Gastroesophageal sphincter (tissue), 4 donors: ENCODE measurements around the gene PCDH15. TPM values are rescaled to one million over a fixed set of nuclear protein-coding genes. Genes with fewer than 3 reads are reported as not detected.

Source experiments
- ATAC-seq: fragments of 150-250 bp; one replicate; pipeline ENCODE4 v1.9.1; 2016; ENCODE audit warnings: mild to moderate bottlenecking, moderate library complexity
- H3K27ac ChIP-seq, 4 donors: fragments of 200-600 bp; sonication (generic) in 3 of 4; 1 replicate in 3 of 4; 2 replicates in 1 of 4; pipeline ENCODE4 v1.5.1; 2016 to 2019
- H3K27me3 ChIP-seq: fragments of 200-600 bp; sonication (generic); one replicate; pipeline ENCODE4 v1.5.1; 2019
- H3K36me3 ChIP-seq, 2 donors: fragments of 200-600 bp; sonication (generic); one replicate each; pipeline ENCODE4 v1.5.1; 2019; ENCODE audit warnings: control low read depth in 1 of 2
- H3K4me1 ChIP-seq, 3 donors: fragments of 200-600 bp; sonication (generic); 1 replicate in 2 of 3; 2 replicates in 1 of 3; pipeline ENCODE4 v1.5.1; 2016 to 2019; ENCODE audit warnings: control low read depth in 2 of 3
- H3K4me3 ChIP-seq, 2 donors: fragments of 200-600 bp; sonication (generic); one replicate each; pipeline ENCODE4 v1.5.1; 2019; ENCODE audit warnings: mild to moderate bottlenecking in 1 of 2, moderate library complexity in 1 of 2
- H3K9me3 ChIP-seq, 3 donors: fragments of 200-600 bp; sonication (generic); one replicate each; pipeline ENCODE4 v1.5.1; 2017 to 2019; ENCODE audit warnings: control low read depth in 2 of 3
- CTCF ChIP-seq, 4 experiments: fragments of 200-600 bp in 2 of 4; fragments of 450-650 bp in 2 of 4; sonication (generic) in 1 of 4; IDR thresholded peaks; one replicate each; pipeline ENCODE4 v1.5.1; 2017 to 2019; ENCODE audit warnings: antibody characterized with exemption in 4 of 4, mild to moderate bottlenecking in 2 of 4, moderate library complexity in 2 of 4
- EP300 ChIP-seq: sonication (generic); formaldehyde crosslinking; IDR thresholded peaks from one replicate; pipeline ENCODE4 v1.6.1; 2017; ENCODE audit warnings: antibody characterized with exemption, mild to moderate bottlenecking
- POLR2A ChIP-seq, 2 donors: fragments of 450-650 bp; IDR thresholded peaks; one replicate each; pipeline ENCODE4 v1.6.1; 2017; ENCODE audit warnings: antibody characterized with exemption in 2 of 2, mild to moderate bottlenecking in 2 of 2, moderate library complexity in 1 of 2
- POLR2AphosphoS5 ChIP-seq: sonication (generic); formaldehyde crosslinking; IDR thresholded peaks from one replicate; pipeline ENCODE4 v1.6.1; 2017; ENCODE audit warnings: antibody characterized with exemption
- WGBS, 2 donors: methylation state at CpG; one replicate each; pipeline ENCODE4 v1.1.5; 2018; ENCODE audit warnings: low coverage in 1 of 2; 5-methylcytosine and 5-hydroxymethylcytosine counted together
- total RNA-seq, 4 donors: library from RNA; depleted of rRNA; stranded (reverse); fragments of >200 nt; gene quantifications; one replicate each; pipeline ENCODE4 v1.1.0, GENCODE V29; 2016

The PCDH15 gene
- total RNA-seq, 4 donors from 2014 or later, result 0.10 to 0.50 (median 0.27) TPM; not detected in 1

GRCh38 chr10:54065106-54065505, 735.9 kb downstream of the PCDH15 start:
- Histone ChIP-seq H3K27me3 (no peaks in the 10 kb centered on the region), H3K36me3 (no peaks in the 10 kb centered on the region), H3K4me3 (no peak overlapping the region), H3K27ac (no peak overlapping the region), H3K9me3 (no peaks in the 10 kb centered on the region), H3K4me1 (no peaks in the 10 kb centered on the region)
- no peak for ATAC-seq
- no peak for TF ChIP-seq POLR2A (IDR thresholded peaks at IDR 0.05)

- Histone ChIP-seq H3K27ac (no peak overlapping the region), H3K4me1 (no peaks in the 10 kb centered on the region), H3K27me3 (no peaks in the 10 kb centered on the region), H3K4me3 (no peak overlapping the region), H3K9me3 (no peaks in the 10 kb centered on the region), H3K36me3 (no peaks in the 10 kb centered on the region)
- WGBS, 2 donors, result 86 to 96% methylated on average over 1 to 4 of the region's 5 CpGs
- no peak for ATAC-seq
- TF ChIP-seq EP300 (no peak), POLR2AphosphoS5 (no peak), POLR2A (IDR thresholded peaks at IDR 0.05) (no peak), CTCF (IDR thresholded peaks at IDR 0.05) (no peak)
These were observed 736.8 kb downstream of the PCDH15 start for GRCh38 chr10:54064215-54064614.

- no CpG with 5 or more reads among the region's 14 CpGs for WGBS, 2 donors
- ATAC-seq, result no peak
These were observed 737.5 kb downstream of the PCDH15 start for GRCh38 chr10:54063514-54063913.

GRCh38 chr10:54060572-54060971, 740.5 kb downstream of the PCDH15 start:
- Histone ChIP-seq H3K4me1 (no peaks in the 10 kb centered on the region), H3K4me3 (no peak overlapping the region), H3K9me3 (no peaks in the 10 kb centered on the region), H3K27me3 (no peaks in the 10 kb centered on the region), H3K27ac (no peak overlapping the region), H3K36me3 (no peaks in the 10 kb centered on the region)
- WGBS, 2 donors, result 87 to 88% methylated on average over 4 to 5 of the region's 5 CpGs
- no peak for TF ChIP-seq POLR2AphosphoS5
- TF ChIP-seq EP300, result no peak
- no peak for TF ChIP-seq CTCF (IDR thresholded peaks at IDR 0.05)
- TF ChIP-seq POLR2A (IDR thresholded peaks at IDR 0.05), result no peak
- ATAC-seq, result no peak

More at GRCh38 chr10:54063514-54063913, 737.5 kb downstream of the PCDH15 start:
- Histone ChIP-seq H3K27me3 (no peaks in the 10 kb centered on the region), H3K9me3 (no peaks in the 10 kb centered on the region), H3K27ac (no peak overlapping the region), H3K4me1 (no peaks in the 10 kb centered on the region), H3K4me3 (no peak overlapping the region), H3K36me3 (no peaks in the 10 kb centered on the region)
- TF ChIP-seq CTCF (IDR thresholded peaks at IDR 0.05), result no peak
- TF ChIP-seq POLR2AphosphoS5, result no peak

- Histone ChIP-seq H3K36me3 (no peaks in the 10 kb centered on the region), H3K27ac (no peak overlapping the region), H3K27me3 (no peaks in the 10 kb centered on the region), H3K4me3 (no peak overlapping the region), H3K4me1 (no peaks in the 10 kb centered on the region), H3K9me3 (no peaks in the 10 kb centered on the region)
- ATAC-seq, result no peak
- WGBS, 2 donors, result no CpG with 5 or more reads among the region's 2 CpGs
- TF ChIP-seq EP300 (no peak), POLR2AphosphoS5 (no peak)
These were observed 743.7 kb downstream of the PCDH15 start for GRCh38 chr10:54057357-54057756.

- Histone ChIP-seq H3K4me3 (no peak overlapping the region), H3K27me3 (no peaks in the 10 kb centered on the region), H3K9me3 (no peaks in the 10 kb centered on the region), H3K36me3 (no peaks in the 10 kb centered on the region), H3K4me1 (no peaks in the 10 kb centered on the region), H3K27ac (no peak overlapping the region)
- ATAC-seq, result no peak
- 84 to 90% methylated on average over 5 of the region's 5 CpGs for WGBS, 2 donors
- TF ChIP-seq EP300, result no peak
- no peak for TF ChIP-seq POLR2AphosphoS5
- TF ChIP-seq POLR2A (IDR thresholded peaks at IDR 0.05), result no peak
- no peak for TF ChIP-seq CTCF (IDR thresholded peaks at IDR 0.05)
These were observed 774.7 kb downstream of the PCDH15 start for GRCh38 chr10:54026340-54026739.
